SIG-M5 (cell line): ENCODE measurements around the gene TSPAN2.

Source experiments
- DNase-seq: peaks from one replicate; lab custom pipeline; 2025; lab: John Stamatoyannopoulos, UW

The TSPAN2 gene

DNA sequence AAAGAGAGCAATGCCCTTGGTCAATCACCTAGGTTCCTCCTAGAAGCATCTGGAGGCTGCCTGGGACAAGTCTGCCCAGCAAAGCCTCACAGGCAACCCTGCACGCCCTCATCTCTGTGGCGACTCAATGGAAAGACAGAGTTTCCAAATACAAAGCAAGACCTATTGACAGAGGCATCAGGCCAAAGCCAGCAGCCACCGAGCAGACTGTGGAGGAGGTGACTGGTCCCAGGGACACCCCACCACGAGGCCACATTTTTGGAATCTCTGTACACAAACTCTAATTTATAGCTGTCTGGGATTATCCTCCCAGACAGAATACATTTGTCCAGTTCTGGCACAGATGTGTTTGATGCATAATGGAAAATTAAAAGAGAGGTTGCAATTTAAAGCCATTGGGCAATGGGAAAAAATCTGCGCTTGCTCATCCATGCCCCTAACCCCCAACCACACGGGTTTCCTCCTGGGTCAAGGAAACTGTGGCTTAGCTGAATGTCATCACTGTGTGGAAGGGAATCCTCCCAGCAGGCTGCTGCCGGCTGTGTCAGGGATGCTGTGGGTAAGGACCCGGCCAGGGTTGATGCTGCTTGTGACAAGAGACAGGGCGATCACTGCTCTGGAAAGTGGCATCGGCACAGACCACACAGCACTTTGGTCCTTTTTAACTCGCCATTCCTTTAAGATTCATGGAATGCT is 14.3 kb downstream of the TSPAN2 start:
- no peak for DNase-seq

DNA sequence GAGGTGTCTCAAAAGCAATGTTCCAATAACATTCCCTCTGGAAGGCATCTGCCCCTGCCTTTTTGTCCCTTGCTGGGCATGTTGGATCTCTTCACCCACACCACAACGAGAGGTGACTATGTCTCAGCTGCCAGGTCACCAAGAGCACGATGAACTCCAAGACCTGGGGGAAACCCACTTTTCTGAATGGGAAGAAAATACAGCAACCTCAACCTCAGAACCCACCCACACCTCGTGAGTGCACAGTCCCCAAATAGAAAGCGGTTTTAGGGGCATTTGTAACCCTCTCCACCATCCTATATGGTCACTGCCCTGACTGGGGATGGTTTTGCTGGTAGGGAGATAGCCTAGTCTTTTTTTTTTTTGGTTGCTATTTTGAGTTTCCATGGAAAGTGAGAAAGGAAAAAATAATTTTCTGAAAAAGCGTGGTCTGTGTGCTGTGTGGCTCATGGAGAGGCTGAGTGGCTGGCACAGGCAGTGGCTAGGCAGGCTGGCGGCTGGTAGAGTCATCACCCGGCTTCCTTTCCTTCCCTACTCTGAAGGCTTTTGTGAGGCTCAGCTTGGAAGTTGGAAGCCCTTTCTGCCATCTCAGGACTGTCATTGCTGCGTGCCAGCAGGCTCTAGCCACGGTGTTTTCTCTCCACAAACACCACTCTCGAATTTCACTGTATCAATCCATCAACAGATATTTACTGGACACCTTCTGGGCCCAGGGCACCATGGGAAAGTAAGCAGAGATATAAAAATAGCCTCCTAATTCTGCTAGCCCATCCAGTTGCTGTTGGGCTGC is 15.8 kb downstream of the TSPAN2 start:
- no peak for DNase-seq

DNA sequence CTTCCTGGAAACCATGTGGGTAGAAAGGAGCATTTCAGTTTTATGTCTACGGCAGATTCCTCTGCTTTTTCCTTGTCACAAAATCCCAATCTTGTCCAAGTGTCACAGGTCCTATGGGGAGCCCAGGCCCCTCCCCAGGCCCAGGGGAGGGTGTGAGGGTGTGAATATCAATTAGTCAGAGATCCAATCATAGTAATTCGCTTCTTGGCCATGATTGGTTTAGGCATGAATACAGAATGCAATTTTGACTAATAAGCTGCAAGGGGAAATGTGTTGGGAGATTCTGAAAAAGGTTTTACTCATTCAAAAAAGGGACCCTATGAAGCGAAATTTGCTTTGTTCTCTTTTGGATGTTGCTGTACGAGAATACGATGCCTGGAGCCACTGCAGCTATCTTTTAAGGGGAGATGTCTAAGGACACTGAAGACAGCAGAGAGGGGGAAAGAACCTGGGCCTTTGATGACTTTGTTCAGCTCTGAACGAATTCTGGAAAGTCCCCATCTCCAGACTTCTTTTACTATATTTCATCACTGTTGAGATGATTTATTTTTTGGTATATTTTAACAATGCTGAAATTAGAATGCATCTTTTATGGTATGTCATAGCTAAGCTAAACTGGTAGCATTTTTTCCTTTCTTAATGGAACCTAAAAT is 18.2 kb downstream of the TSPAN2 start:
- DNase-seq: no peak

DNA sequence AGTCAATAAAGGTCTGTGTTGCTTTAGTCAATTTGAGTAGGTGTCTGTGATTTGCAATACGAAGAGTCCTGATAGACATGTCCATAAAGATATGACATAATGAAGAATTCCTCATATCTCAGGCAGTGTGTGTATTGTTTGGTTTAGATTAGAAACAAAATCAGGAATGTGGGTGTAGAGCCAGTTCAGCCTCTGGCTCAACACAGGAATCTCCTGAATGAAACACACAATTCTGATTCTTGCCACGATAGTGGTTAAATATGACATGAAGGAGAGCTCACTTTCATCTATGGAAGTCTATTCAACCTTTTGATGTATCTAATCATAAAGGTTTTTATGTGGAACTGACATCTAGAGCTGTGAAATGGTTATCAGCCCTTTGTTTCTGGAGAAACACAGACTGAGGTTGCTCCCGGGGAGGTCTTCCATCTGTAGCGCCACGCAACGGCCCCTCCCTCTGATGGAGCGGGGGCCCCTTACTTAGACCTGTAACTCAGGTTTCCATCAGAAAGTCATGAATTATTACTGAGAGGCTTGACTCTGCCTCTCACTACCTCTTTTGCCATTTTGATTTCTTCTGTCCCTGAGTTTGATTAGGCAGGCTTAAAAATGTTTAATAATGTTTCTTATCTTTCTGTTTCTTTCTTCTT is 19.5 kb downstream of the TSPAN2 start:
- no peak for DNase-seq

DNA sequence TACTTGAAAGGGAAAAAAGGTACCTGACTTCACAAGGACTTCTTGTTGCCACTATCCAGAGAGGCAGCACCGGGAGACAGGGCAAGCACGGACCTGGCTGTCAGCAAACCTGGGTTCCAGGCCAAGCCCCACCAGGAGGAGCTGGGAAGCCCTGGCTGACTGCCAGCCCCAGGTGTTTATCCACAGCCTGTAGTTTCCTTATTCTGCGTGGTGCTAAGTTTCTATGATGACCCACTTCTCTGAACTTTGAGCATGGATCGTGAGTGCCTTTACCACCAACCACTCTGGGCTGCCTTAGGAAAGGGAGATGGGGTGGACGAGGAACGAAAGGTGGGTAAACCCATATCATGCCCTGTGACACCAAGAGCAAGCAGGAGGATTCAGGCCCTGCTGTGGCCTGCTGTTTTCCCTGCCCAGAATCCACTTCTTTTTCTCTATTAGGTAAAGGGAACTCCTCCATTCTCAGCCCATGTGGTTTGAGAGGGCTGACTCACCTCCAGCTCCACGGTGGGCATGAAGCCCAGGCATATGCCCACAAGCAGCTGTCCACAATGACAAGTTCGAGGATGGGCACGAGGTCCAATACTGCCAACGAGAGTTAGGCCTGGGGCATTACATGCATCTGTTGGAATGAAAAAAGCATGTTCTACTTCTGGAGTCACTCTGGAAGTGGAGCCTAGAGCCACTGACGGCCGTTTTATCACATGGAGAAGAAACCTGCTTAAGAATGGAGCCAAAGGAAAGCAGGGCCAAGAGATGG is 20.3 kb downstream of the TSPAN2 start:
- no peak for DNase-seq

DNA sequence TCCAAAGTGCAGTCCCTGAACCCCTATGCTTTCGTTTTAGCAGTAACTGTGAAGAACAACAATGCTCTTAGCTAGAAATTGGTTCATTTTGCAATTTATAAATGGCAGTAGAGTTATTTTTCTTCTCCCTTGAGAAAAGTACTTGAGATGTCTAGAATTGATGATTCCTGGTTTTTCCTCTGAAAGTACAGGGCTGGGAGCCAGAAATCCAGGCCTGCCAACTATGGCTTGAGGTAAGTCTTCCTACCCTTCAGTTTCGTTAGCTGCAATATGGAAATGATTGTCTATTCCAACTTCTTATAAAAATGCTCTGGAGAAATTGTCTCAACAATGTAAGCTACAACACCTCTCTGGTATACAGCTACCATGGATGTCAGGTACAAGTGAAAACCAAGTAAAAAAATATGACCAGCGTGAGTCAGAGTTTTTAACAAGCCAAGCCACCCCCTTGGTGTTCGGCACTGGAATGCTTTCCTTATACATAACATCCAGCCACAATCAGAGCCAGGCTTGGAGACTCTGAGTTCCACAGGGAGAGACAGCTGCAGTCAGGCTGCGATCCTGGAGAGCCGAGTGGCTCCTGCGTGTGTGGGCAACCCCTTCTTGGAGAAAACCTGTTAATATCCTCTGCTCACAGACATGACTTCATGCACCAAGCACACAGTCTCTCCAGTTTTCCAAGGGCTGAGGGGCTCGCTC is 22.0 kb downstream of the TSPAN2 start:
- no peak for DNase-seq

DNA sequence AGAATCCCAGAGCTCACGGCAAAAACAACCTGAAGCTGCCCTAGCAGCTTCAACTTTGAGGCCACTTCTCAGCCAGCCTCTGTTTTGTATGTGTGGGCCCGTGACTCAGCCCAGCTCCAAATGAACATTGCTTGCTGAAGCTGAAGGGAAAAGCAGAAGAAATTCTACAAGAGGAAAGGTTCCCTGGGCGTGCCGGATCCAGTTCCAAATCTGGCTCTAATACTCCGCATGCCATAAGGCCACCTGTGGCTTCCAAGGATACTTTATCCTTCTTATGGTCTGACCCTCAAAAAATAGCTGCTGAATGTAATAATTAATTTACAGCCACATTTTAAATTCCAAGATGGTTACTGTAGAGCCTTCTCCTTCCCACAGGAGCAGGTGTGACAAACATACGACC is 24.3 kb downstream of the TSPAN2 start:
- no peak for DNase-seq

DNA sequence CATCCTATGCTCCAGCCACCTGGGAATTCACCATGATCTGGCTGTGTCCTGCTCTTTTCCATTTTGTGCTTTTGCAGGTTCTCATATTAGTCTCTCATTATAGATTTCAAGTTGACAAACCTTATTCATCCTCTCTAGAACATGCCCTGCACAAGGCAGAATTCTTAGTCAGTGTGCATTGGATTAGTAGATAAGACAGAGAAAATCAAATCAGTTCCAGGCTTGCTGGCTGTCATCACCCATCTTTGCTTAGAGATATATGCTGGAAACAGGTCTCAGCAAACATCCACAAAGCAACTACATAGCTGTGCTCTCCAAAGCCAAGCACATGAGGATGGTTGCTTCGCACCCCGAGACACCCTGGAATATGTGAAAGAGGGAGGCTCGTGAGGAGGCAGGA is 24.8 kb downstream of the TSPAN2 start:
- DNase-seq: no peak

DNA sequence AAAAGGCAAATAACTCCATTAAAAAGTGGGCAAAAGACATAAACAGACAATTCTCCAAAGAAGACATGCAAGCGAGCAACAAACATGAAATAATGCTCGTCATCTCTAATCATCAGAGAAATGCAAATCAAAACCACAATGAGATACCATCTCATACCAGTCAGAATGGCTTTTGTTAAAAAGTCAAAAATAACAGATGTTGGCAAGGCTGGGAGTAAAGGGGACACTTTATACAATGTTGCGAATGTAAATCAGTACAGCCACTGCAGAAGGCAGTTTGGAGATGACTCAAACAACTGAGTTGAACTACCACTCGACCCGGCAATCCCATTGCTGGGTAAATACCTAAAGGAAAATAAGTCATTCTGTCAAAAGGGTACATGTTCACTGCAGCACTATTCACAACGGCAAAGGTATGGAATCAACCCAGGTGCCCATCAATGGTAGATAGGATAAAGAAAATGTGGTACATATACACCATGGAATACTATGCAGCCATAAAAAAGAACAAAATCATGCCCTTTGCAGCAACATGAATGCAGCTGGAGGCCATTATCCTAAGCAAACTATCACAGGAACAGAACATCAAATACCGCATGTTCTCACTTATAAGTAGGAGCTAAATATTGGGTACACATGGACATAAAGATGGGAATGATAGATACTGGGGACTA is 25.9 kb downstream of the TSPAN2 start:
- no peak for DNase-seq

DNA sequence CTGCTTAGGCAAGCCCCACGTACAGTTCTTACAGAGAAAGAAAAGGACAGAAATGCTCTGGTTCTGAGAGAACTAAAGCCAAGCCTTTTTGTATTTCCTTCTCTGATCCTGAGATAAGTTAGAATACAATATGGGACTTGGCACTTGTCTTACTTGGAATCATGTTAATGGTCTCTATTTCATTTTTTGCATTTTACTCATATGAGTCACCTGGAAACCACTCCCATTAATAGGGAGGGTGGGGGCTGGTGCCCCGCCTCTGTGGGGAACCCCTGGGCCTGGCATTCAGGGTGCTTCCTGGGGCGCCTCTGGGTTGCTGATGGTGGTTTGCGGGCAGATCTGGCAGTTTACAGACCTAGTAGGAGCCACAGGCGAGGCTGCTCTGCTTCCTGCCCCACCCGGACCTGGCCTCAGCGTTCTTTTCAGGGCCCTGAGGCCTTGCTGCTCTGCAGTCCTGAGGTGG is 26.7 kb downstream of the TSPAN2 start:
- DNase-seq: peak; percentile 44

DNA sequence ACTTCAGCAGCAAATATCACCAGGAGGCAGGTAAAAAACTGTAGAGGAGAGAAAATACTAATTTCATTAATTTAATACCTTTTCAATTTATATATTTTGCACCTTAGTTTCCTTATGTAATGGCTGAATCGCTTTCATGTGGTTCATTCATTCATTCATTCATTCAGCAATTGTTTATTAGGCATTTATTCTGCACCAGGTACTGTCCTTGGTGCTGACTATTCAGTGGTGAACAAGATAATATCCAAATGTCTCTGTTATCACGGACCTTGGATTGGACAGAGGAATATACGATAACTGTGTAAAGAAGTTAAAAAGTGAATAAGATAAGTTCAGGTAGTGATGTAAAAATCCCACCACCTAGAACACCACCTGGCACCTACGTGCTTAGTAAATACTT is 28.8 kb downstream of the TSPAN2 start:
- DNase-seq: no peak

DNA sequence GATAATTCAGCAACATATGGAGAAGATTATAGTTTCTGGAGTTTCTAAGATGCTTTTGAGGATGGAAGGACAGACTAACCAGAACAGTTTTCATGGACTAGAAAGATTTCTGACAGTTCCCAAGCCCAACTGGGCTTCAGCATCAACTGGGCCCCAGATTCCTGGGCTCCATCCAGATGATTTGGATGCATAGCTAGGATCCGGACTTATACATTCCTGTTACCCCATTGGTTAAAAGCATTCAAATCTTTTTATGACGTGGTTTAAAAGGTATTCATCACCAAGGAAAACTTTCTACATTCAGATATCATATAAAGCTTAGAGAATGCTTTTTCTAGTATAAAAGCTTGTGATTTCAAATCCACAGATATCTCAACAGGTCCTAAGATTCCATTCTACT is 30.0 kb downstream of the TSPAN2 start:
- DNase-seq: no peak

DNA sequence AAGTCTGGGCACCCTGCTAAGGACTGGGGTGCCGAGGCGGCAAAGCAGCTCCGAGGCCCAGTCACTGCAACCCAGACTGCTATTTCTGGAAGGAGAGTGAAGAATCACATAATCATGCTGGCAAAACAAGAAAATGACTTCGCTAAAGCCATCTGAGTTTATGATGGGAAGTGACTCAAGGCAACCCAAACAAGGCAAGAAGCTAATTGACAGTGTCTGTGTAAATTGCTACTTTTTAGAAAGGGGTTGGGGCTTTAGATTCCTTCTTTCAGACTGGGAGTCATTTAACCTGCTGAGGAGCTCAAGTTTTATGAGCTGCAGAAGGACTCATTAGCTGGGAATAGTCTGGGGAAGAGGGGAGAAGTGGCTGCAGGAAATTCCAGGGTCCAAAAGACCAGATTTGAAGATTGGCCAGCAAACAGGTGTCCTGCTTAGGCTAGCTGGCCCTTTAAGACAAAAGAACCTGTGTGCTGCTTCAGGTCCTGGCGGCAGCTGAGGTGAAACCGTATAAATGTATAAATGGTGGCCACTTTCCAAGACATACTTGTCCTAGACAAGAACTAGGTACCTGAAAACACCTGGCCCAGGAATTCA is 31.5 kb downstream of the TSPAN2 start:
- no peak for DNase-seq

DNA sequence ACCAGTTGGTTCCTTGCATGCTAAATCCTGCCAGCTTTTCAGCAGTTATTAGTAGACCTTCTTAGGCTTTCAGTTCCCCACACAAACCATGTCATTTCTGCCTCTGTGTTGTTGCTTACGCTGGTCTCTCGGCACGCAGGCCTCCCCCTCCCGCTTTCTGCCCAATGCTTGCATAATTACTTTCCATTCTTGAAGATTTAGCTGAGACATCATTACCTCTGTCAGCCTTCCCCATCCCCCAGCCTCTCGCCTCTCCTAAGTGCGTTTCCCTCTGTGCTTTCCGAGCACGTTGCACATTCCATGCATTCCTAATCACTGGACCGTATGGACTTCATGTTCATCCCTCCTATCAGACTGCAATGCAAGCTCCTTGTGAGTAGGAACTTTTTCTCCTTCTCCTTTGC is 32.9 kb downstream of the TSPAN2 start:
- peak; percentile 52 for DNase-seq

DNA sequence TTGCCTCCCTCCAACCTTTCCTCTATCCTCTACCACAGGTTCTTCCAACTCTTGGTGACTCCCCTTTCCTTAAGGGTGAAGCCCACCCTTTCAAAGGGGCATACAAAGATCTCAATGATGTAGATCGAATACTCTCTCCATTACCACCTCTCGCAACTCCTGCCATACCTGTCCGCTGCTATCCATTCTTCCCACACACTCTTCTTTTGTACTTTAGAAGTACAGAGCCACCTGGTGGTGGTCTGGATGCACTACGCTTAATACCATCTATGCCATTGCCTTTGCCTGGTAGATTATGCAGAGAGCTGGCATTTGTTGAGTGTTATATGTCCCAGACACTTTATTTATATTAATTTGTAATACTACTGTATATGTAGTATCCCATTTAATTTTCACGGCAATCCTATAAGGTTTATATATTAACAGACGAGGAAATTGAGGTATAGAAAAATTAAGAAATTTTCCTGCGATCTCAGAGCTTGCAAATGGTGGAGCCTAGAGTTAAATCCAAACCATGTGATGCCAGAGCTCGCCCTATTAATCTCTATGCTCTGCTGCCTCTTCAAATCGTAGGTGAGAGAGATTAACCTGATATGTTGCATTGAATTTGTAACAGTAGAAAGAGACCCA is 36.7 kb downstream of the TSPAN2 start:
- DNase-seq: no peak

DNA sequence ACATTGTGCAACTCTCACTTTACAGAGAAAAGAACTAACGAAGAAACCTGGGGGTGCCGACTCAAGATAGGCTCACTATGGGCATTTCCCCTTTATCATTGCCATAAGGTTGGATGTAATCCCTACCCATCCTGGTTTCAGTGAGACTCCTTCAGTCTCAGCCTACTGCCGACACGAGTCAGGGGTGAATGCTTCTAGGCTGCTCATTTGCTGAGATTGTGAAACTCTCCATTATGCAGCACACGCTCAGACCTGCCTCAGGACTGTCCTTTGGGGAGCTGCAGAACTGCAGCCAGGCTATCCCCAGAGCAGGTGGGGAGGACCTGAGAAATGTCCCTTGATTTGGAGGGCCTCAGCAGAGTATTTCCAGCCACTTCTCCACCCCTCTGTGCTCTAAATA is 37.5 kb downstream of the TSPAN2 start:
- no peak for DNase-seq

DNA sequence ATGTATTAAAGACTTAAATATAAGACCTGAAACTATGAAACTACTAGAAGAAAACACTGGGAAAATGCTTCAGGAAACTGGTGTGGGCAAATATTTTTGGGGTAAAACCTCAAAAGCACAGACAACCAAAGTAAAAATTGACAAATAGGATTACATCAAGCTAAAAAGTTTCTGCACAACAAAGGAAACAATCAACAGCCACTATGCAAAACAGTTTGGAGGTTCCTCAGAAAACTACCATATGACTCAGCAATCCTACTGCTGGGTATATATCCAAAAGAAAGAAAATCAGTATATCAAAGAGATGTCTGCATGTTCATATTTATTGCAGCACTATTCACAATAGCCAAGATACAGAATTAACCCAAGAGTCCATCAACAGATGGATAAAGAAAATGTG is 42.6 kb downstream of the TSPAN2 start:
- DNase-seq: no peak

DNA sequence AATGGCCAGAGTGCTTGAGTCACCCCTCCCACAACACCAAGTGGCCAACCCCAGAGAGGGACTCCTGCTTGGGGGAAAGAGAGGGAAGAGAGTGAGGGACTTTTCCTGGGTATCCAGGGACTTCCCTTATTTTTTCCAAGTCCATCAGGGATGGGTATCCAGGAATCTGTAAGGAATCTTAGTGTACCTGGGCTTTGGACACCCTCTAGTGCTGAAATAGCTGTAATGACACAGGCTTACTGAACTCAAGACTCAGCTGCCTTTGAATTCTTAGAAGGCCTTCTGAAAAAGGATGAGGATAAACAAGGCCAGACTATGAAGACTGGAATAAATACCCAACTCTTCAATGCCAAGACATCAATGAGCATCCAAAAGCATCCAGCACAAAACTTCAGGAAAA is 47.6 kb downstream of the TSPAN2 start:
- no peak for DNase-seq

DNA sequence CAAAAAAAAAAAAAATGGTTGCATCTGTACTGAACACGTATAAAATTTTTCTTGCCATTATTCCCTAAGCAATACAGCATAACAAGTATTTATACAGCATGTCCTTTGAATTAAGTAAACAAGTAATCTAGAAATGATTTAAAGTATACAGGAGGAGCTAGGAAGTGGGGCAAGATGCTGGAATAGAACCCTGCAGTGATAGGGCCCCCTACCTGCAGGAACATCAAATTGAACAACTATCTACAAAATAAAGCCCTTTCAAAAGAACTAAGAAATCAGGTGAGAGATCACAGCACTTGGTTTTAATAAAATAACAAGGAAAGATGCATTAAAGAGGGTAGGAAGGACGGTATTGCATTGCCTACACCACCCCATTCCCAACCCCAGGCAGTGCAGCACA is 48.8 kb downstream of the TSPAN2 start:
- DNase-seq: no peak
